ENCODE measurements around the gene THUMPD2.
"Not testable (repeated sequence)": the region's sequence is repeated elsewhere in the genome, so short reads cannot be mapped to it uniquely, and the experiment has no call there.

Gene THUMPD2

DNA sequence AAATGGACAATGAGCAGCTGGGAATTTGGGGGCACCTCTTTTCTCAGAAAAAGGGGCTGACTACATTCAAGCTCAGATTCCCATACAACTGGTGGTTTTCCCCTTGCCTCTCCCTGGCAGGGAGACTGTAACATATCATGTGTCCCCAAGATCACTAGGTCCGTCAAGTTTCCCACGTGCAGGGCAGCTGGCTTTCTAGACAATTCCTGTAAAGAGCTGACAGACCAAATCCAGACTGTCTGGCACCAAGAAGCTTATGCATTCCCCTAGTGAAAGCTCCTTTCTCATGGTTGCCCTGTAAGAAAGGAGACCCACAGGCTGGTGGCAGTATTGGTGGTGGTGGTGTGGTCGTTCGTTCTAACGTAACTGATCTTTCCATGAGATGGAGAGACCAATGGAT, 48.8 kb downstream of the THUMPD2 start:
- Mint-ChIP-seq H3K9me3 (peaks cover 7% of the 10 kb centered on the region), H3K27me3 (ENCODE audit: low read depth) (no peaks in the 10 kb centered on the region), H3K4me3 (no peak overlapping the region), H3K4me1 (peaks cover 25% of the 10 kb centered on the region), H3K36me3 (ENCODE audit: low read depth) (peaks cover 40% of the 10 kb centered on the region), H3K27ac (peak overlapping the region in 1 of 3 experiments; percentile 52)
- TF ChIP-seq CTCF (IDR thresholded peaks at IDR 0.05; ENCODE audit: unreplicated experiment in 3 of 3): no peak

GRCh38 chr2:39728941-39729351, 50.1 kb downstream of the THUMPD2 start:
- peaks cover 7% of the 10 kb centered on the region for H3K9me3 Mint-ChIP-seq
- H3K4me1 Mint-ChIP-seq: peaks cover 34% of the 10 kb centered on the region

DNA sequence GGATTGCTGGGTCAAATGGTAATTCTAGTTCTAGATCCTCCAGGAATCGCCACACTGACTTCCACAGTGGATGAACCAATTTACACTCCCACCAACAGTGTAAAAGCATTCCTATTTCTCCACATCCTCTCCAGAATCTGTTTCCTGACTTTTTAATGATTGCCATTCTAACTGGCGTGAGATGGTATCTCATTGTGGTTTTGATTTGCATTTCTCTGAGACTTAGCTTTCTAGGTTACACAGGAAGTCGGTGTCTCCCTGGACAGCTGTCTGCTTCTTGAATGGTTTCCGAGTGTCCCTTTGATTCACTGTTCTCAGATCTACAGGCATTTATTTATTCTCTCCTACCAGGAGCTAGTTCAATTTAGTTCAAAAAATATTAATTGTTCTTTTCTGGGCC, 51.0 kb downstream of the THUMPD2 start:
- peaks cover 36% of the 10 kb centered on the region for H3K4me1 Mint-ChIP-seq
- H3K4me3 Mint-ChIP-seq; H3K27me3 Mint-ChIP-seq (ENCODE audit: low read depth); H3K9me3 Mint-ChIP-seq: not testable (repeated sequence)
- peaks cover 20% of the 10 kb centered on the region for H3K36me3 Mint-ChIP-seq (ENCODE audit: low read depth)
- peak overlapping the region in 1 of 3 experiments; percentile 29 for H3K27ac Mint-ChIP-seq

More at GRCh38 chr2:39728941-39729351, 50.1 kb downstream of the THUMPD2 start:
- H3K27ac Mint-ChIP-seq: peak overlapping the region in 2 of 3 experiments; percentile 29 to 55
- TF ChIP-seq CTCF (IDR thresholded peaks at IDR 0.05; ENCODE audit: unreplicated experiment in 3 of 3): peak; percentile 50 to 63 (median 55)
- no peak overlapping the region for H3K4me3 Mint-ChIP-seq
- no peaks in the 10 kb centered on the region for H3K27me3 Mint-ChIP-seq (ENCODE audit: low read depth)
- peaks cover 27% of the 10 kb centered on the region for H3K36me3 Mint-ChIP-seq (ENCODE audit: low read depth)

GRCh38 chr2:39725401-39725800, 53.7 kb downstream of the THUMPD2 start:
- TF ChIP-seq CTCF (IDR thresholded peaks at IDR 0.05; ENCODE audit: unreplicated experiment in 3 of 3): no peak
- peak overlapping the region; percentile 75 to 93 (median 78) for H3K27ac Mint-ChIP-seq
- H3K9me3 Mint-ChIP-seq: peaks cover 2% of the 10 kb centered on the region
- peaks cover 19% of the 10 kb centered on the region for H3K4me1 Mint-ChIP-seq
- H3K36me3 Mint-ChIP-seq (ENCODE audit: low read depth): peaks cover 4% of the 10 kb centered on the region
- no peaks in the 10 kb centered on the region for H3K27me3 Mint-ChIP-seq (ENCODE audit: low read depth)
- no peak overlapping the region for H3K4me3 Mint-ChIP-seq

GRCh38 chr2:39724828-39725144, 54.3 kb downstream of the THUMPD2 start:
- H3K27me3 Mint-ChIP-seq (ENCODE audit: low read depth): no peaks in the 10 kb centered on the region
- peaks cover 19% of the 10 kb centered on the region for H3K4me1 Mint-ChIP-seq
- peak overlapping the region in 1 of 3 experiments; percentile 3 for H3K4me3 Mint-ChIP-seq
- peak overlapping the region; percentile 75 to 93 (median 78) for H3K27ac Mint-ChIP-seq
- no peak for TF ChIP-seq CTCF (IDR thresholded peaks at IDR 0.05; ENCODE audit: unreplicated experiment in 3 of 3)
- H3K9me3 Mint-ChIP-seq: peaks cover under 1% of the 10 kb centered on the region
- H3K36me3 Mint-ChIP-seq (ENCODE audit: low read depth): peaks cover 4% of the 10 kb centered on the region

DNA sequence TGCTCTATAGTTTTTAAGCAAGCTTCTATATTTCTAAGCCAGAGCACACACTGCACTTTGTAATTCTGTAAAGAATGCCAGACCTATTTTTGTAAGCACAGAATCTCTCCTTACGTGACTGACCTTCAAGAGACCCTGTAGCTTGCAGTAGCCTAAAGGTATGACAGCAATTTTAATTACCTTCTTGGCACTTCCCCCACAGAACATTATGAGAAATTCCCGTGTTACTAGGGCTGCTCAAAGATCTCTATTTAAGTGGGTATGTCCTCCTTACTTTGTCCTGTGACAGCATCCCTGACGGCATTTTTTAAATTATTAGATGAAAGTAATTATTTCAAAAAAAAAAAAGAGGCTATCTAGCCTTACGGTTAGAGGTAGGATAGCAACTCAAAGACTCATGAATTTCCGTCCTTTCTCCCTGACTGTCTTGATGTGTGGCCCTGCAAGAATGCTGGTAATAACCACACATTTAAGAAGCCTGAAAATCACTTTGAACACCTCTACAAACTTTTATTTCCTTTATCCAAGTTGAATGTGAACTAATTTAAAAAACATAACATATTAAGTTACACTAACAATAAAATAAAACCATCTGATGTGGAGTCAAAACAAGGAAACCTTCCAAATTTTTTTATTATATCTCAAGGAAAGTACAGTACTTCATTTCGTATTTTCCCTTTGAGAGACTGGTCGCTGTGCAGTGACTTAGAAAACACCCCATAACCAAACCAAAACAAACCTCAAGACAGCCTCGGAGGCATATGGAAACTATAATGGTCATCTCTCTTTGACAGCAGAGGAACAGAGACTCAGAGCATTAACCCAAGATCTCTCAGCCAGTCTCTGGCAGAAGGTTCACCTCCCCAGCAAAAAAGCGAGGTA, 54.9 kb downstream of the THUMPD2 start:
- no peak for TF ChIP-seq CTCF (IDR thresholded peaks at IDR 0.05; ENCODE audit: unreplicated experiment in 3 of 3)
- Mint-ChIP-seq H3K9me3 (no peaks in the 10 kb centered on the region), H3K4me3 (no peak overlapping the region), H3K36me3 (ENCODE audit: low read depth) (peaks cover 4% of the 10 kb centered on the region), H3K27ac (peak overlapping the region; percentile 75 to 93 (median 78)), H3K4me1 (peaks cover 19% of the 10 kb centered on the region), H3K27me3 (ENCODE audit: low read depth) (no peaks in the 10 kb centered on the region)

Measured in nephron (organoid).